Fibroblast of lung (primary cell): Measurements from ENCODE around the gene JPH3.

Source experiments
- EZH2 ChIP-seq: IDR thresholded peaks from 2 replicates; pipeline ENCODE4 v1.5.1; 2012; ENCODE audit warnings: low read length, control low read depth, mild to moderate bottlenecking; ENCODE audit errors: missing control alignments
- TF ChIP-seq, protein P1 (sequence below), 2 donors: IDR thresholded peaks in 1 of 2; conservative IDR thresholded peaks in 1 of 2; 1 replicate in 1 of 2; 2 replicates in 1 of 2; pipeline ENCODE4 v1.5.1; 2011 to 2012; ENCODE audit warnings: low read length in 2 of 2, control low read depth in 1 of 2, inconsistent platforms in 1 of 2, low read depth in 1 of 2, mild to moderate bottlenecking in 1 of 2

DNA sequence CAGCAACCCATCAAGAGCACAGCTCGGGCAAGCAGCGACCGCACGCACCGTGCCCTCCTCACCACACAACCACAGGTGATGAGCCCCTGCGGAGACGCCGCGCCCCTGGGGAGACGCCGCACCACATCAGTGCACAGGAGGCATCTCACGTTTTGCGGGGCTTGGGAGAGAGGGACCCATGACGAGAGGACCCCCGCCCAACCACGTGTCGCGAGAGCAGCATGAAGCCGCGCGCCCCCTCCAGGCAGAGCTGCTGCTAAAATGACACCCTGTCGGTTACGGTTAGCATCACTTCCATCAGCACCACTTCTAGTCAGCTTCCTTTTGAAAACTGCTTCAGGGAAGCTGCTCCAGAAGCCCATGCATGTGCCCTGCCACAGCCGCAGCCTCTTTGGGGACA is 118.1 kb downstream of the JPH3 start:
- TF ChIP-seq, protein P1, sequence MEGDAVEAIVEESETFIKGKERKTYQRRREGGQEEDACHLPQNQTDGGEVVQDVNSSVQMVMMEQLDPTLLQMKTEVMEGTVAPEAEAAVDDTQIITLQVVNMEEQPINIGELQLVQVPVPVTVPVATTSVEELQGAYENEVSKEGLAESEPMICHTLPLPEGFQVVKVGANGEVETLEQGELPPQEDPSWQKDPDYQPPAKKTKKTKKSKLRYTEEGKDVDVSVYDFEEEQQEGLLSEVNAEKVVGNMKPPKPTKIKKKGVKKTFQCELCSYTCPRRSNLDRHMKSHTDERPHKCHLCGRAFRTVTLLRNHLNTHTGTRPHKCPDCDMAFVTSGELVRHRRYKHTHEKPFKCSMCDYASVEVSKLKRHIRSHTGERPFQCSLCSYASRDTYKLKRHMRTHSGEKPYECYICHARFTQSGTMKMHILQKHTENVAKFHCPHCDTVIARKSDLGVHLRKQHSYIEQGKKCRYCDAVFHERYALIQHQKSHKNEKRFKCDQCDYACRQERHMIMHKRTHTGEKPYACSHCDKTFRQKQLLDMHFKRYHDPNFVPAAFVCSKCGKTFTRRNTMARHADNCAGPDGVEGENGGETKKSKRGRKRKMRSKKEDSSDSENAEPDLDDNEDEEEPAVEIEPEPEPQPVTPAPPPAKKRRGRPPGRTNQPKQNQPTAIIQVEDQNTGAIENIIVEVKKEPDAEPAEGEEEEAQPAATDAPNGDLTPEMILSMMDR (conservative IDR thresholded peaks at IDR 0.05 in 1 of 2, IDR thresholded peaks at IDR 0.05 in 1 of 2; ENCODE audit: low read depth in 1 of 2, low read length in 2 of 2), result no peak
- TF ChIP-seq EZH2, result no peak
